HG03280 (cell line): ENCODE measurements around the gene ARFIP1.
"Not testable (repeated sequence)": the region's sequence is repeated elsewhere in the genome, so short reads cannot be mapped to it uniquely, and the experiment has no call there.

Source experiments
- ATAC-seq: cut with Tn5 transposase; IDR thresholded peaks from one replicate; pipeline ENCODE4 v1.9.1; 2021; ENCODE audit warnings: mild to moderate bottlenecking, moderate library complexity; ENCODE audit not compliant: unreplicated experiment

Gene ARFIP1

GRCh38 chr4:152836936-152837335, 57.2 kb downstream of the ARFIP1 start:
- no peak for ATAC-seq

GRCh38 chr4:152839729-152840128, 60.0 kb downstream of the ARFIP1 start:
- not testable (repeated sequence) for ATAC-seq

- ATAC-seq, result no peak
Measured at GRCh38 chr4:152843481-152844090, 63.8 kb downstream of the ARFIP1 start.

- ATAC-seq, result no peak
Measured at GRCh38 chr4:152847376-152847775, 67.6 kb downstream of the ARFIP1 start.

GRCh38 chr4:152848508-152848907, 68.8 kb downstream of the ARFIP1 start:
- ATAC-seq, result no peak

- ATAC-seq, result no peak
Measured at GRCh38 chr4:152849350-152849749, 69.6 kb downstream of the ARFIP1 start.

- ATAC-seq, result no peak
Measured at GRCh38 chr4:152850377-152850776, 70.6 kb downstream of the ARFIP1 start.

GRCh38 chr4:152851226-152851625, 71.5 kb downstream of the ARFIP1 start:
- no peak for ATAC-seq

- ATAC-seq, result no peak
Measured at GRCh38 chr4:152853293-152853692, 73.5 kb downstream of the ARFIP1 start.

GRCh38 chr4:152854016-152854415, 74.3 kb downstream of the ARFIP1 start:
- ATAC-seq, result not testable (repeated sequence)

- no peak for ATAC-seq
Measured at GRCh38 chr4:152856960-152857359, 77.2 kb downstream of the ARFIP1 start.

GRCh38 chr4:152858934-152859333, 79.2 kb downstream of the ARFIP1 start:
- ATAC-seq, result no peak

- no peak for ATAC-seq
Measured at GRCh38 chr4:152860046-152860445, 80.3 kb downstream of the ARFIP1 start.

- no peak for ATAC-seq
Measured at GRCh38 chr4:152862608-152863007, 82.9 kb downstream of the ARFIP1 start.

GRCh38 chr4:152864361-152864760, 84.6 kb downstream of the ARFIP1 start:
- no peak for ATAC-seq

- not testable (repeated sequence) for ATAC-seq
Measured at GRCh38 chr4:152866432-152866993, 86.8 kb downstream of the ARFIP1 start.

GRCh38 chr4:152870606-152871005, 90.9 kb downstream of the ARFIP1 start:
- ATAC-seq, result no peak

GRCh38 chr4:152875261-152875660, 95.5 kb downstream of the ARFIP1 start:
- no peak for ATAC-seq

GRCh38 chr4:152877868-152878267, 98.1 kb downstream of the ARFIP1 start:
- ATAC-seq, result no peak

- ATAC-seq, result no peak
Measured at GRCh38 chr4:152880263-152880662, 100.5 kb downstream of the ARFIP1 start.

- no peak for ATAC-seq
Measured at GRCh38 chr4:152881974-152882373, 102.2 kb downstream of the ARFIP1 start.

- ATAC-seq, result no peak
Measured at GRCh38 chr4:152885185-152885584, 105.4 kb downstream of the ARFIP1 start.

- no peak for ATAC-seq
Measured at GRCh38 chr4:152886201-152886600, 106.4 kb downstream of the ARFIP1 start.
